K562 (cell line): Measurements from ENCODE around the gene CYS1. TPM values are rescaled to one million over a fixed set of nuclear protein-coding genes. Genes with fewer than 3 reads are reported as not detected.
A peak's percentile ranks its signal among the peaks of the same experiment; 100 is the strongest.

Source experiments
- BACH1 ChIP-seq: fragments of 200-800 bp; sonication (Bioruptor generic); IDR thresholded peaks from 2 replicates; pipeline ENCODE4 v1.6.1; 2016; ENCODE audit warnings: missing genetic modification characterization, missing compliant biosample characterization
- BMI1 ChIP-seq: fragments of 150-350 bp; IDR thresholded peaks from 2 replicates; pipeline ENCODE4 v1.6.1; 2014; ENCODE audit warnings: low read length
- CBFA2T3 ChIP-seq: fragments of 450-650 bp; IDR thresholded peaks from 2 replicates; pipeline ENCODE4 v1.6.1; 2017
- CTCF ChIP-seq, 3 experiments: IDR thresholded peaks in 2 of 3; conservative IDR thresholded peaks in 1 of 3; 2 replicates each; pipeline ENCODE4 v1.5.1; 2011 to 2012; ENCODE audit warnings: low read length in 3 of 3, mild to moderate bottlenecking in 3 of 3, control low read depth in 2 of 3, improper control_type of control experiment in 1 of 3, inconsistent platforms in 1 of 3, low read depth in 1 of 3, mixed read lengths in 1 of 3, moderate library complexity in 1 of 3; ENCODE audit not compliant: insufficient read depth in 2 of 3
- DLX4 ChIP-seq: fragments of 250-450 bp; sonication (Bioruptor Pico); IDR thresholded peaks from 2 replicates; pipeline ENCODE4 v1.6.1; 2021; ENCODE audit warnings: mild to moderate bottlenecking
- ELK1 ChIP-seq: sonication (generic); formaldehyde crosslinking; IDR thresholded peaks from 2 replicates; pipeline ENCODE4 v1.8.1; 2022; ENCODE audit warnings: missing genetic modification reagents
- GMEB1 ChIP-seq: fragments of 250-450 bp; sonication (Bioruptor Pico); IDR thresholded peaks from 2 replicates; pipeline ENCODE4 v1.4.0; 2020; ENCODE audit warnings: mild to moderate bottlenecking
- IFI16 ChIP-seq: fragments of 250-450 bp; sonication (Bioruptor Pico); IDR thresholded peaks from 2 replicates; pipeline ENCODE4 v2.1.2; 2022; ENCODE audit warnings: mild to moderate bottlenecking, inconsistent platforms
- MAFK ChIP-seq: IDR thresholded peaks from 2 replicates; pipeline ENCODE4 v1.6.1; 2011; ENCODE audit warnings: low read length, improper control_type of control experiment
- MCM2 ChIP-seq: fragments of 450-650 bp; IDR thresholded peaks from 2 replicates; pipeline ENCODE4 v1.6.1; 2017; ENCODE audit warnings: low read depth, mild to moderate bottlenecking
- RAD51 ChIP-seq: fragments of 450-650 bp; IDR thresholded peaks from 2 replicates; pipeline ENCODE4 v1.7.1; 2016; ENCODE audit warnings: low read depth, mild to moderate bottlenecking, borderline replicate concordance
- RFX7 ChIP-seq: fragments of 250-450 bp; sonication (Bioruptor Pico); IDR thresholded peaks from 2 replicates; pipeline ENCODE4 v1.5.1; 2021; ENCODE audit warnings: mild to moderate bottlenecking
- SP1 ChIP-seq: sonication (generic); formaldehyde crosslinking; IDR thresholded peaks from 2 replicates; pipeline ENCODE4 v1.8.1; 2022; ENCODE audit warnings: mild to moderate bottlenecking, missing genetic modification reagents
- SPI1 ChIP-seq: IDR thresholded peaks from 2 replicates; pipeline ENCODE4 v1.6.1; 2011; ENCODE audit warnings: low read depth, low read length, control low read depth, borderline replicate concordance
- TGIF2 ChIP-seq: sonication (generic); formaldehyde crosslinking; IDR thresholded peaks from 2 replicates; pipeline ENCODE4 v1.8.1; 2022; ENCODE audit warnings: mild to moderate bottlenecking, missing genetic modification reagents, moderate library complexity
- THRA ChIP-seq: fragments of 450-650 bp; IDR thresholded peaks from 2 replicates; pipeline ENCODE4 v1.6.1; 2017; ENCODE audit warnings: mild to moderate bottlenecking, moderate library complexity
- ZKSCAN1 ChIP-seq: fragments of 150-350 bp; IDR thresholded peaks from 2 replicates; pipeline ENCODE4 v1.6.1; 2016; ENCODE audit warnings: low read depth, low read length
- ZNF586 ChIP-seq: fragments of 450-650 bp; formaldehyde crosslinking; conservative IDR thresholded peaks from 2 replicates; pipeline ENCODE4 v1.4.0; 2020; ENCODE audit warnings: mild to moderate bottlenecking, moderate library complexity
- ZNF655 ChIP-seq: fragments of 250-450 bp; sonication (Bioruptor Pico); IDR thresholded peaks from 2 replicates; pipeline ENCODE4 v1.5.0; 2021
- ZNF699 ChIP-seq: fragments of 250-450 bp; sonication (Bioruptor Pico); IDR thresholded peaks from 2 replicates; pipeline ENCODE4 v1.8.0; 2021; ENCODE audit warnings: mild to moderate bottlenecking, moderate library complexity; ENCODE audit not compliant: insufficient replicate concordance
- ZNF830 ChIP-seq: fragments of 250-450 bp; sonication (Bioruptor Pico); IDR thresholded peaks from 2 replicates; pipeline ENCODE4 v1.5.0; 2021; ENCODE audit warnings: mild to moderate bottlenecking
- ZSCAN32 ChIP-seq: fragments of 450-650 bp; formaldehyde crosslinking; IDR thresholded peaks from 2 replicates; pipeline ENCODE4 v1.4.0; 2020; ENCODE audit warnings: mild to moderate bottlenecking, moderate library complexity
- polyA plus RNA-seq, 8 experiments: library from polyadenylated mRNA; depleted of rRNA in 4 of 8; stranded (reverse) in 5 of 8; unstranded in 3 of 8; fragments of >200 nt; fragmentation: Nextera tagmentation in 2 of 8; fragmentation: Illumina TruSeq in 1 of 8; extraction: Ambion mirVana in 2 of 8; extraction: Trizol in 1 of 8; gene quantifications; 2 replicates each; pipeline versions ENCODE4 v1.2.1 to v1.2.3, GENCODE V29; 2011 to 2014; ENCODE audit warnings: inconsistent platforms in 1 of 8, missing spikeins in 1 of 8
- total RNA-seq, 7 experiments: library from RNA; depleted of rRNA in 6 of 7; stranded (reverse); fragments of >200 nt in 6 of 7; fragmentation: Illumina TruSeq in 2 of 7; extraction: Trizol in 2 of 7; gene quantifications; 2 replicates each; pipeline versions ENCODE4 v1.2.1 to v1.2.3, GENCODE V29; 2011 to 2021; ENCODE audit warnings: low replicate concordance in 1 of 7

CYS1 gene
- total and polyA plus RNA-seq, 9 of the 15 experiments (the other 6 are each of a cell fraction or from before 2014, with no cell fraction given) = 0.11 to 0.13 TPM; not detected in 7

GRCh38 chr2:10034333-10035052 is 45.7 kb downstream of the CYS1 start (continued):
- no peak for TF ChIP-seq CTCF (IDR thresholded peaks at IDR 0.05 in 2 of 3, conservative IDR thresholded peaks at IDR 0.05 in 1 of 3; ENCODE audit: insufficient read depth in 2 of 3, low read depth in 1 of 3, low read length in 3 of 3)
- TF ChIP-seq CBFA2T3 = no peak
- no peak for TF ChIP-seq THRA
- TF ChIP-seq ZKSCAN1 = no peak
- no peak for TF ChIP-seq MCM2
- no peak for TF ChIP-seq ZSCAN32
- no peak; the same call in 1 of the 2 replicates for TF ChIP-seq SP1 (CRISPR knock-in tag)
- peak; percentile 81 for TF ChIP-seq MAFK
- no peak for TF ChIP-seq ZNF830 (CRISPR knock-in tag)
- no peak for TF ChIP-seq TGIF2 (CRISPR knock-in tag)
- TF ChIP-seq SPI1 = peak; percentile 71; the same call in 1 of the 2 replicates
- no peak for TF ChIP-seq ZNF655 (CRISPR knock-in tag)
- no peak for TF ChIP-seq GMEB1
- no peak for TF ChIP-seq IFI16
- no peak for TF ChIP-seq ELK1 (CRISPR knock-in tag)
- no peak for TF ChIP-seq RFX7
- TF ChIP-seq BMI1 = no peak
- TF ChIP-seq ZNF586 (CRISPR knock-in tag) = no peak
- TF ChIP-seq ZNF699 (CRISPR knock-in tag) = no peak
- TF ChIP-seq RAD51 = no peak
- no peak for TF ChIP-seq BACH1 (tag)
- no peak for TF ChIP-seq DLX4
